ENCODE results near the gene CYB561D2.
A peak's percentile ranks its signal among the peaks of the same experiment; 100 is the strongest.

The CYB561D2 gene

GRCh38 chr3:50380405-50381085, 29.9 kb downstream of the CYB561D2 start:
- TF ChIP-seq ARNTL (CRISPR knock-in tag; IDR thresholded peaks at IDR 0.05; ENCODE audit: borderline replicate concordance, low read depth), result no peak
- TF ChIP-seq OSR1 (CRISPR knock-in tag; IDR thresholded peaks at IDR 0.05), result no peak
- peak; percentile 10; the same call in 1 of the 2 replicates for TF ChIP-seq TSHZ2 (CRISPR knock-in tag; IDR thresholded peaks at IDR 0.05)
- ATAC-seq, result no peak; the same call in 2 of the 3 replicates

- TF ChIP-seq OSR1 (CRISPR knock-in tag; IDR thresholded peaks at IDR 0.05) (no peak), ZFP30 (CRISPR knock-in tag; IDR thresholded peaks at IDR 0.05) (no peak), PATZ1 (CRISPR knock-in tag; IDR thresholded peaks at IDR 0.05; ENCODE audit: borderline replicate concordance) (no peak), ZNF565 (CRISPR knock-in tag; conservative IDR thresholded peaks at IDR 0.05; ENCODE audit: low read depth) (no peak), ESRRG (CRISPR knock-in tag; IDR thresholded peaks at IDR 0.05) (no peak), ZFP3 (CRISPR knock-in tag; IDR thresholded peaks at IDR 0.05) (no peak), GLIS3 (CRISPR knock-in tag; IDR thresholded peaks at IDR 0.05) (no peak), ARNTL (CRISPR knock-in tag; IDR thresholded peaks at IDR 0.05; ENCODE audit: borderline replicate concordance, low read depth) (no peak), CSRNP3 (CRISPR knock-in tag; IDR thresholded peaks at IDR 0.05) (no peak), ISL1 (CRISPR knock-in tag; IDR thresholded peaks at IDR 0.05) (no peak), BACH2 (CRISPR knock-in tag; IDR thresholded peaks at IDR 0.05; ENCODE audit: borderline replicate concordance) (no peak), ZNF8 (CRISPR knock-in tag; IDR thresholded peaks at IDR 0.05) (0 out of 2 replicates have a peak, but pooled peaks have one; percentile 15), TOX (CRISPR knock-in tag; IDR thresholded peaks at IDR 0.05; ENCODE audit: borderline replicate concordance) (no peak), TSHZ2 (CRISPR knock-in tag; IDR thresholded peaks at IDR 0.05) (peak; percentile 47; the same call in 1 of the 2 replicates), SNAI2 (CRISPR knock-in tag; IDR thresholded peaks at IDR 0.05) (no peak), CSDC2 (CRISPR knock-in tag; IDR thresholded peaks at IDR 0.05) (no peak), ZNF70 (CRISPR knock-in tag; IDR thresholded peaks at IDR 0.05) (no peak), TCF4 (CRISPR knock-in tag; IDR thresholded peaks at IDR 0.05; ENCODE audit: borderline replicate concordance) (peak; percentile 53; the same call in 1 of the 2 replicates), ZC3H10 (CRISPR knock-in tag; IDR thresholded peaks at IDR 0.05) (no peak), CREB5 (CRISPR knock-in tag; IDR thresholded peaks at IDR 0.05; ENCODE audit: low read depth) (no peak), RARB (CRISPR knock-in tag; IDR thresholded peaks at IDR 0.05) (no peak), PPARA (CRISPR knock-in tag; IDR thresholded peaks at IDR 0.05; ENCODE audit: borderline replicate concordance) (no peak), POU6F1 (CRISPR knock-in tag; IDR thresholded peaks at IDR 0.05; ENCODE audit: borderline replicate concordance, low read depth) (no peak)
- ATAC-seq, result peak; percentile 48
Measured at GRCh38 chr3:50381383-50381782, 30.7 kb downstream of the CYB561D2 start.
